GM19467 (cell line): ENCODE results near the gene DMRT3.

Experiments
- ATAC-seq: cut with Tn5 transposase; IDR thresholded peaks from one replicate; pipeline ENCODE4 v1.9.1; 2021; ENCODE audit warnings: mild to moderate bottlenecking, moderate library complexity; ENCODE audit not compliant: unreplicated experiment

DMRT3 gene

GRCh38 chr9:970151-970996 lies 6.1 kb upstream of the DMRT3 start:
- ATAC-seq: no peak

- no peak for ATAC-seq
Observed at GRCh38 chr9:971901-972500, 4.5 kb upstream of the DMRT3 start.

GRCh38 chr9:972501-973294 lies 3.8 kb upstream of the DMRT3 start:
- no peak for ATAC-seq

GRCh38 chr9:973295-973834 lies 3.1 kb upstream of the DMRT3 start:
- ATAC-seq: no peak

- ATAC-seq: no peak
Observed at GRCh38 chr9:974031-974995, 2.1 kb upstream of the DMRT3 start.

- ATAC-seq: no peak
Observed at GRCh38 chr9:974996-975739, 1.3 kb upstream of the DMRT3 start.

GRCh38 chr9:975740-976257 lies 656 bp upstream of the DMRT3 start:
- no peak for ATAC-seq

- no peak for ATAC-seq
Observed at GRCh38 chr9:976943-977837, 735 bp downstream of the DMRT3 start.

- ATAC-seq: no peak
Observed at GRCh38 chr9:977838-978830, 1.7 kb downstream of the DMRT3 start.

GRCh38 chr9:979983-980382 lies 3.5 kb downstream of the DMRT3 start:
- no peak for ATAC-seq

GRCh38 chr9:980640-981039 lies 4.2 kb downstream of the DMRT3 start:
- ATAC-seq: no peak

- no peak for ATAC-seq
Observed at GRCh38 chr9:981491-981898, 5.0 kb downstream of the DMRT3 start.

GRCh38 chr9:982394-983230 lies 6.2 kb downstream of the DMRT3 start:
- ATAC-seq: no peak

- no peak for ATAC-seq
Observed at GRCh38 chr9:994005-994404, 17.6 kb downstream of the DMRT3 start.

- ATAC-seq: no peak
Observed at GRCh38 chr9:995192-995591, 18.7 kb downstream of the DMRT3 start.

GRCh38 chr9:995781-996180 lies 19.3 kb downstream of the DMRT3 start:
- no peak for ATAC-seq
